ENCODE measurements around the gene C2orf15. TPM values are rescaled to one million over a fixed set of nuclear protein-coding genes. Genes with fewer than 3 reads are reported as not detected.

C2orf15 gene
- total and polyA plus RNA-seq, 9 of the 15 experiments (the other 6 are each of a cell fraction or from before 2014, with no cell fraction given), result 0.04 to 0.27 (median 0.15) TPM; not detected in 1

DNA sequence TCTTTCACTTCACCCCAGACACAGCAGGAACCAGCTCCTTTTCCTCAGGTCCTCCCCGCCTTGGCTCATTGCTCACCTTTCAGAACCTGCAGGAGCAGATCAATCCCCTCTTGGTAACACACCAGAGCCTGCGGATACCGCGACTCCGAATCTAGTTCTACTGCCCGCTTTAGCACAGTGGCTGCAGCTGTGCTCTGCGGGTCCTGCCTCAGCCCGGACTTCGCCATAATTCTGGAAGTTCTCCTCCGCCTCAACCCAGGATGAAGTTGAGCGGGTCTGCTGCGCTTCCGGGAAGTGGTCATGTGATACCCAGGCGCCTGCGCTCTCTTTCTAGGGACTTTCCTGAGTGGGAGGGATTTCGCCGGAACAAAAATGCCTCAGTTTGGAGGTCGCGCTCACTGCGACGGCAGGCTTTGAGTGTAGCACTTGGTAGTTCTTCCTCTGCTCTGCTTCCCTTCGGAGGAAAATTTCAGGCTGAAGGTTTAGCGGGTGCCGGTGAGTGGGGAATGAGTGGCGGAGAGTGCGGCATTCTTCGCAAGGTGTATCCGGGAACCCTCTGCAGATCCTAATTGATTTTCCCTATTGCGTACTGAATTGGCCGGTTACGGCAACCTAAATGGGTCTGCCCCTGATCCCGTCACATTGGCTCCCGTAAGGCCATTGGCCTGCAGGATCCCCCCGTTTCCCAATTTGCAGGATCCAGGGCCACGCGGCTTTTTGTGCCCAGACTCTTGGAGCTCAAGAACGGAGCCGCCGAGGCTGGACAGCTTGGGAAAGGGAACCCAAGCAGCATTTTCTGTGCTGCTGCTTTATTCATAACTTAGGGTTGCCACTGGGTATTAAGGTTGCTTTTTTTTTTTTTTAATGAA, 39.5 kb downstream of the C2orf15 start, which contains the start of the genes MITD1 and MRPL30 (continued):
- TF ChIP-seq, protein P1, sequence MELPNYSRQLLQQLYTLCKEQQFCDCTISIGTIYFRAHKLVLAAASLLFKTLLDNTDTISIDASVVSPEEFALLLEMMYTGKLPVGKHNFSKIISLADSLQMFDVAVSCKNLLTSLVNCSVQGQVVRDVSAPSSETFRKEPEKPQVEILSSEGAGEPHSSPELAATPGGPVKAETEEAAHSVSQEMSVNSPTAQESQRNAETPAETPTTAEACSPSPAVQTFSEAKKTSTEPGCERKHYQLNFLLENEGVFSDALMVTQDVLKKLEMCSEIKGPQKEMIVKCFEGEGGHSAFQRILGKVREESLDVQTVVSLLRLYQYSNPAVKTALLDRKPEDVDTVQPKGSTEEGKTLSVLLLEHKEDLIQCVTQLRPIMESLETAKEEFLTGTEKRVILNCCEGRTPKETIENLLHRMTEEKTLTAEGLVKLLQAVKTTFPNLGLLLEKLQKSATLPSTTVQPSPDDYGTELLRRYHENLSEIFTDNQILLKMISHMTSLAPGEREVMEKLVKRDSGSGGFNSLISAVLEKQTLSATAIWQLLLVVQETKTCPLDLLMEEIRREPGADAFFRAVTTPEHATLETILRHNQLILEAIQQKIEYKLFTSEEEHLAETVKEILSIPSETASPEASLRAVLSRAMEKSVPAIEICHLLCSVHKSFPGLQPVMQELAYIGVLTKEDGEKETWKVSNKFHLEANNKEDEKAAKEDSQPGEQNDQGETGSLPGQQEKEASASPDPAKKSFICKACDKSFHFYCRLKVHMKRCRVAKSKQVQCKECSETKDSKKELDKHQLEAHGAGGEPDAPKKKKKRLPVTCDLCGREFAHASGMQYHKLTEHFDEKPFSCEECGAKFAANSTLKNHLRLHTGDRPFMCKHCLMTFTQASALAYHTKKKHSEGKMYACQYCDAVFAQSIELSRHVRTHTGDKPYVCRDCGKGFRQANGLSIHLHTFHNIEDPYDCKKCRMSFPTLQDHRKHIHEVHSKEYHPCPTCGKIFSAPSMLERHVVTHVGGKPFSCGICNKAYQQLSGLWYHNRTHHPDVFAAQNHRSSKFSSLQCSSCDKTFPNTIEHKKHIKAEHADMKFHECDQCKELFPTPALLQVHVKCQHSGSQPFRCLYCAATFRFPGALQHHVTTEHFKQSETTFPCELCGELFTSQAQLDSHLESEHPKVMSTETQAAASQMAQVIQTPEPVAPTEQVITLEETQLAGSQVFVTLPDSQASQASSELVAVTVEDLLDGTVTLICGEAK (IDR thresholded peaks at IDR 0.05), result peak; percentile 98
- TF ChIP-seq, protein P1 (CRISPR knock-in tag; IDR thresholded peaks at IDR 0.05), result no peak
- TF ChIP-seq, protein P2, sequence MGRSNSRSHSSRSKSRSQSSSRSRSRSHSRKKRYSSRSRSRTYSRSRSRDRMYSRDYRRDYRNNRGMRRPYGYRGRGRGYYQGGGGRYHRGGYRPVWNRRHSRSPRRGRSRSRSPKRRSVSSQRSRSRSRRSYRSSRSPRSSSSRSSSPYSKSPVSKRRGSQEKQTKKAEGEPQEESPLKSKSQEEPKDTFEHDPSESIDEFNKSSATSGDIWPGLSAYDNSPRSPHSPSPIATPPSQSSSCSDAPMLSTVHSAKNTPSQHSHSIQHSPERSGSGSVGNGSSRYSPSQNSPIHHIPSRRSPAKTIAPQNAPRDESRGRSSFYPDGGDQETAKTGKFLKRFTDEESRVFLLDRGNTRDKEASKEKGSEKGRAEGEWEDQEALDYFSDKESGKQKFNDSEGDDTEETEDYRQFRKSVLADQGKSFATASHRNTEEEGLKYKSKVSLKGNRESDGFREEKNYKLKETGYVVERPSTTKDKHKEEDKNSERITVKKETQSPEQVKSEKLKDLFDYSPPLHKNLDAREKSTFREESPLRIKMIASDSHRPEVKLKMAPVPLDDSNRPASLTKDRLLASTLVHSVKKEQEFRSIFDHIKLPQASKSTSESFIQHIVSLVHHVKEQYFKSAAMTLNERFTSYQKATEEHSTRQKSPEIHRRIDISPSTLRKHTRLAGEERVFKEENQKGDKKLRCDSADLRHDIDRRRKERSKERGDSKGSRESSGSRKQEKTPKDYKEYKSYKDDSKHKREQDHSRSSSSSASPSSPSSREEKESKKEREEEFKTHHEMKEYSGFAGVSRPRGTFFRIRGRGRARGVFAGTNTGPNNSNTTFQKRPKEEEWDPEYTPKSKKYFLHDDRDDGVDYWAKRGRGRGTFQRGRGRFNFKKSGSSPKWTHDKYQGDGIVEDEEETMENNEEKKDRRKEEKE (IDR thresholded peaks at IDR 0.05; ENCODE audit: borderline replicate concordance in 1 of 2, control insufficient read depth in 1 of 2, low read depth in 2 of 2, low read length in 1 of 2), result peak in 1 of 2 experiments; percentile 96; a peak in 3 of 4 replicates
- TF ChIP-seq POLR2A (conservative IDR thresholded peaks at IDR 0.05), result peak; percentile 93
- TF ChIP-seq DDX20 (tag; IDR thresholded peaks at IDR 0.05; ENCODE audit: low read depth), result no peak
- TF ChIP-seq, protein P3, sequence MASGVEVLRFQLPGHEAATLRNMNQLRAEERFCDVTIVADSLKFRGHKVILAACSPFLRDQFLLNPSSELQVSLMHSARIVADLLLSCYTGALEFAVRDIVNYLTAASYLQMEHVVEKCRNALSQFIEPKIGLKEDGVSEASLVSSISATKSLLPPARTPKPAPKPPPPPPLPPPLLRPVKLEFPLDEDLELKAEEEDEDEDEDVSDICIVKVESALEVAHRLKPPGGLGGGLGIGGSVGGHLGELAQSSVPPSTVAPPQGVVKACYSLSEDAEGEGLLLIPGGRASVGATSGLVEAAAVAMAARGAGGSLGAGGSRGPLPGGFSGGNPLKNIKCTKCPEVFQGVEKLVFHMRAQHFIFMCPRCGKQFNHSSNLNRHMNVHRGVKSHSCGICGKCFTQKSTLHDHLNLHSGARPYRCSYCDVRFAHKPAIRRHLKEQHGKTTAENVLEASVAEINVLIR (CRISPR knock-in tag; IDR thresholded peaks at IDR 0.05), result 0 out of 2 replicates have a peak, but pooled peaks have one; percentile 5
- no peak for TF ChIP-seq ZNF311 (CRISPR knock-in tag; IDR thresholded peaks at IDR 0.05)
- 0 out of 2 replicates have a peak, but pooled peaks have one; percentile 33 for TF ChIP-seq CEBPB (tag; IDR thresholded peaks at IDR 0.05)
- TF ChIP-seq, protein P4, sequence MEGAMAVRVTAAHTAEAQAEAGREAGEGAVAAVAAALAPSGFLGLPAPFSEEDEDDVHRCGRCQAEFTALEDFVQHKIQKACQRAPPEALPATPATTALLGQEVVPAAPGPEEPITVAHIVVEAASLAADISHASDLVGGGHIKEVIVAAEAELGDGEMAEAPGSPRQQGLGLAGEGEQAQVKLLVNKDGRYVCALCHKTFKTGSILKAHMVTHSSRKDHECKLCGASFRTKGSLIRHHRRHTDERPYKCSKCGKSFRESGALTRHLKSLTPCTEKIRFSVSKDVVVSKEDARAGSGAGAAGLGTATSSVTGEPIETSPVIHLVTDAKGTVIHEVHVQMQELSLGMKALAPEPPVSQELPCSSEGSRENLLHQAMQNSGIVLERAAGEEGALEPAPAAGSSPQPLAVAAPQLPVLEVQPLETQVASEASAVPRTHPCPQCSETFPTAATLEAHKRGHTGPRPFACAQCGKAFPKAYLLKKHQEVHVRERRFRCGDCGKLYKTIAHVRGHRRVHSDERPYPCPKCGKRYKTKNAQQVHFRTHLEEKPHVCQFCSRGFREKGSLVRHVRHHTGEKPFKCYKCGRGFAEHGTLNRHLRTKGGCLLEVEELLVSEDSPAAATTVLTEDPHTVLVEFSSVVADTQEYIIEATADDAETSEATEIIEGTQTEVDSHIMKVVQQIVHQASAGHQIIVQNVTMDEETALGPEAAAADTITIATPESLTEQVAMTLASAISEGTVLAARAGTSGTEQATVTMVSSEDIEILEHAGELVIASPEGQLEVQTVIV (CRISPR knock-in tag; IDR thresholded peaks at IDR 0.05; ENCODE audit: borderline replicate concordance), result no peak
- no peak for TF ChIP-seq PHTF2 (CRISPR knock-in tag; IDR thresholded peaks at IDR 0.05)
